ENCODE data around the gene CACNG6. TPM values are rescaled to one million over a fixed set of nuclear protein-coding genes. Genes with fewer than 3 reads are reported as not detected.

Gene CACNG6
- total and polyA plus RNA-seq, 2 donors (not counting 3 experiments of a cell fraction or from before 2014, with no cell fraction given), result 5.0 to 5.4 TPM

- ChIA-PET POLR2A (no interaction called here), CTCF (interaction anchor here (1.0 kb wide), 1 partner anchor 18 kb away, joined by 6 read pairs; no protein-coding TSS in a partner anchor)
- Histone ChIP-seq H3K9me1 (replicated peaks; ENCODE audit: control insufficient read depth, extremely low read depth, insufficient read depth, low read length) (no peaks in the 10 kb centered on the region), H3K9ac (replicated peaks; ENCODE audit: extremely low read depth, insufficient read depth, low read length) (no peak overlapping the region), H3K9me3 (replicated peaks; ENCODE audit: control insufficient read depth, insufficient read depth, low read length) (no peaks in the 10 kb centered on the region), H3K79me2 (ENCODE audit: control insufficient read depth, insufficient read depth, low read length) (no peaks in the 10 kb centered on the region), H4K20me1 (replicated peaks; ENCODE audit: control insufficient read depth, extremely low read depth, insufficient read depth, low read length) (no peaks in the 10 kb centered on the region), H3K36me3 (ENCODE audit: control insufficient read depth in 2 of 2, extremely low read depth in 1 of 2, insufficient read depth in 2 of 2, low read length in 2 of 2) (no peaks in the 10 kb centered on the region), H3K4me1 (ENCODE audit: control insufficient read depth, extremely low read depth, insufficient read depth, low read length) (peaks cover 18% of the 10 kb centered on the region), H2AFZ (ENCODE audit: low read depth, low read length) (peak overlapping the region; percentile 36), H3K27ac (ENCODE audit: insufficient read depth, low read depth, low read length) (no peak overlapping the region), H3K4me3 (replicated peaks in 1 of 3; ENCODE audit: insufficient read depth in 1 of 3, low read depth in 1 of 3, low read length in 3 of 3) (no peak overlapping the region), H3K4me2 (ENCODE audit: insufficient read depth, low read length) (no peak overlapping the region), H3K27me3 (ENCODE audit: control insufficient read depth in 2 of 2, insufficient read depth in 2 of 2, low read length in 2 of 2) (no peaks in the 10 kb centered on the region)
- FAIRE-seq, result no peak
- no peak for DNase-seq (ENCODE audit: low read depth, low spot score)
- BruUV-seq (replicated peaks), result no TSS peak
- dilution Hi-C loops (cut with MboI; ENCODE audit: extremely low pct_ligation_motif_present, low sequenced_read_pairs) (no loop called here), intact Hi-C loops (cut with micrococcal nuclease) (no loop called here)
- TF ChIP-seq JUN (IDR thresholded peaks at IDR 0.05; ENCODE audit: borderline replicate concordance, insufficient read depth, insufficient read length, low read depth) (no peak), FOS (IDR thresholded peaks at IDR 0.05; ENCODE audit: borderline replicate concordance, insufficient read depth, low read length) (no peak), POLR2A (IDR thresholded peaks at IDR 0.05; ENCODE audit: low read depth, low read length) (no peak), MYC (IDR thresholded peaks at IDR 0.05; ENCODE audit: low read depth, low read length) (no peak), CTCF (IDR thresholded peaks at IDR 0.05; ENCODE audit: extremely low read depth in 1 of 2, insufficient read depth in 1 of 2, low read depth in 1 of 2, low read length in 2 of 2) (no peak), EZH2 (IDR thresholded peaks at IDR 0.05; ENCODE audit: borderline replicate concordance, low read depth, low read length, severe bottlenecking) (no peak), MAX (IDR thresholded peaks at IDR 0.05; ENCODE audit: insufficient read depth, insufficient read length) (no peak), GATA2 (IDR thresholded peaks at IDR 0.05; ENCODE audit: insufficient read depth, insufficient read length, low read depth, low read length) (no peak), POLR2AphosphoS5 (IDR thresholded peaks at IDR 0.05; ENCODE audit: insufficient read depth, low read depth, low read length) (no peak)
Observed at GRCh38 chr19:54011507-54012211, 20.2 kb downstream of the CACNG6 start.

All from endothelial cell of umbilical vein (primary cell).